Progenitor cell of endocrine pancreas (in vitro differentiated cells): ENCODE measurements around the gene DCBLD1. TPM values are rescaled to one million over a fixed set of nuclear protein-coding genes. Genes with fewer than 3 reads are reported as not detected.

ENCODE experiments used
- DNase-seq: peaks from one replicate; pipeline ENCODE4 v3.0.0; 2021; ENCODE audit warnings: low spot score; ENCODE audit not compliant: unreplicated experiment
- H3K27ac Mint-ChIP-seq: 2 replicates; pipeline ENCODE4 v1.8.0; 2021; ENCODE audit warnings: mild to moderate bottlenecking, moderate library complexity, mixed read lengths
- H3K27me3 Mint-ChIP-seq: 2 replicates; pipeline ENCODE4 v1.8.0; 2021; ENCODE audit warnings: mixed read lengths
- H3K36me3 Mint-ChIP-seq: 2 replicates; pipeline ENCODE4 v1.8.0; 2022; ENCODE audit warnings: mixed read lengths; ENCODE audit not compliant: insufficient read depth
- H3K4me1 Mint-ChIP-seq: 2 replicates; pipeline ENCODE4 v1.8.0; 2021; ENCODE audit warnings: low read depth, mixed read lengths
- H3K4me3 Mint-ChIP-seq: 2 replicates; pipeline ENCODE4 v1.8.0; 2021; ENCODE audit warnings: low read depth, mild to moderate bottlenecking, moderate library complexity, mixed read lengths
- H3K9me3 Mint-ChIP-seq: 2 replicates; pipeline ENCODE4 v1.8.0; 2021; ENCODE audit warnings: low read depth, mixed read lengths
- CTCF ChIP-seq: fragments of 200-600 bp; sonication (generic); IDR thresholded peaks from one replicate; pipeline ENCODE4 v1.5.0; 2021; ENCODE audit warnings: antibody characterized with exemption, mild to moderate bottlenecking; ENCODE audit not compliant: unreplicated experiment
- total RNA-seq: library from RNA; stranded (reverse); gene quantifications from 2 replicates; pipeline ENCODE4 v1.2.1, GENCODE V29; 2021

DCBLD1 gene
- total RNA-seq, 1 donor from 2014 or later = 37.4 TPM

GRCh38 chr6:117538615-117539014 lies 56.1 kb downstream of the DCBLD1 start:
- Mint-ChIP-seq H3K4me1 (no peaks in the 10 kb centered on the region), H3K36me3 (peaks cover 29% of the 10 kb centered on the region), H3K4me3 (no peak overlapping the region)

GRCh38 chr6:117540670-117541069 lies 58.2 kb downstream of the DCBLD1 start:
- no peak for TF ChIP-seq CTCF
- H3K27ac Mint-ChIP-seq = no peak overlapping the region

More at GRCh38 chr6:117538615-117539014, 56.1 kb downstream of the DCBLD1 start:
- no peak for DNase-seq
- Mint-ChIP-seq H3K9me3 (no peaks in the 10 kb centered on the region), H3K27me3 (no peaks in the 10 kb centered on the region), H3K27ac (no peak overlapping the region)
- TF ChIP-seq CTCF = no peak

GRCh38 chr6:117542493-117542892 lies 60.0 kb downstream of the DCBLD1 start:
- H3K4me1 Mint-ChIP-seq = peaks cover 8% of the 10 kb centered on the region
- no peaks in the 10 kb centered on the region for H3K9me3 Mint-ChIP-seq
- H3K4me3 Mint-ChIP-seq = no peak overlapping the region
- peaks cover 39% of the 10 kb centered on the region for H3K36me3 Mint-ChIP-seq
- no peak for DNase-seq
- no peak for TF ChIP-seq CTCF
- H3K27me3 Mint-ChIP-seq = no peaks in the 10 kb centered on the region
- H3K27ac Mint-ChIP-seq = no peak overlapping the region

More at GRCh38 chr6:117540670-117541069, 58.2 kb downstream of the DCBLD1 start:
- Mint-ChIP-seq H3K4me1 (peaks cover 8% of the 10 kb centered on the region), H3K4me3 (no peak overlapping the region), H3K9me3 (no peaks in the 10 kb centered on the region), H3K27me3 (no peaks in the 10 kb centered on the region), H3K36me3 (peaks cover 33% of the 10 kb centered on the region)
- DNase-seq = no peak

GRCh38 chr6:117544716-117545115 lies 62.2 kb downstream of the DCBLD1 start:
- Mint-ChIP-seq H3K27ac (no peak overlapping the region), H3K27me3 (no peaks in the 10 kb centered on the region), H3K4me1 (peaks cover 11% of the 10 kb centered on the region), H3K36me3 (peaks cover 36% of the 10 kb centered on the region), H3K9me3 (no peaks in the 10 kb centered on the region), H3K4me3 (no peak overlapping the region)
- no peak for DNase-seq
- no peak for TF ChIP-seq CTCF

DNA sequence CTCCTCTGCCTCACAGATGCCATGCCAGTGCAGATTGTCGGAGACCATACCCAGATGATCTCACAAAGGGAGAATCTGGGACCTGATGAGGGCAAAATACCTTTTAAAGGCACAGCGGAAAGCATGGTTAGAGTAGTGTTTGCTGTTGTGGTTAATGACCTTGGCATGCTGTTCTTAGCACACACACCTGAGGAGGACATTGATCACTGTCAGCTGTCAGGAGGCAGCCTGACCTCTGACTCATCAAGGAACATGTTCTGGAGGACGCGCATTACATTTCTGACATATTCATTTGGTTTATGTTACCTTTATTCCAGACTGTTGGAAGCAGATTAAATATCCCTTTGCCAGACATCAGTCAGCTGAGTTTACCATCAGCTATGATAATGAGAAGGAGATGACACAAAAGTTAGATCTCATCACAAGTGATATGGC lies 62.7 kb downstream of the DCBLD1 start:
- no peak for DNase-seq
- Mint-ChIP-seq H3K4me1 (peaks cover 14% of the 10 kb centered on the region), H3K27me3 (no peaks in the 10 kb centered on the region), H3K36me3 (peaks cover 34% of the 10 kb centered on the region), H3K27ac (no peak overlapping the region), H3K4me3 (no peak overlapping the region), H3K9me3 (no peaks in the 10 kb centered on the region)
- no peak for TF ChIP-seq CTCF
